GM18520 (cell line): ENCODE measurements around the gene CEP43.

ENCODE experiments used
- ATAC-seq: cut with Tn5 transposase; IDR thresholded peaks from one replicate; pipeline ENCODE4 v1.9.1; 2021; ENCODE audit not compliant: unreplicated experiment

The CEP43 gene

DNA sequence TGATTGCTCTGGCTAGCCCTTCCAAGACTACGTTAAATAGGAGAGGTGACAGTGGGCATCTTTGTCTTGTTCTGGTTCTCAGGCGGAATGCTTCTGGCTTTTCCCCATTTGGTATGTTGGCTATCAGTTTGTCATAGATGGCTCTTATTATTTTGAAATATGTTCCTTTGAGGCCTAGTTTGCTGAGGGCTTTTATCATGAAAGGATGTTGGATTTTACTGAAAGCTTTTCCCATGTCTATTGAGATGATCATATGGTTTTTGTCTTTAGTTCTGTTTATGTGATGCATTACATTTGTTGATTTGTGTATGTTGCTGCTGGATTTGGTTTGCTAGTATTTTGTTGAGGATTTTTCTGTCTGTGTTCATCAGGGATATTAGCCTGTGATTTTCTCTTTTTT is 32.9 kb upstream of the CEP43 start:
- no peak for ATAC-seq

DNA sequence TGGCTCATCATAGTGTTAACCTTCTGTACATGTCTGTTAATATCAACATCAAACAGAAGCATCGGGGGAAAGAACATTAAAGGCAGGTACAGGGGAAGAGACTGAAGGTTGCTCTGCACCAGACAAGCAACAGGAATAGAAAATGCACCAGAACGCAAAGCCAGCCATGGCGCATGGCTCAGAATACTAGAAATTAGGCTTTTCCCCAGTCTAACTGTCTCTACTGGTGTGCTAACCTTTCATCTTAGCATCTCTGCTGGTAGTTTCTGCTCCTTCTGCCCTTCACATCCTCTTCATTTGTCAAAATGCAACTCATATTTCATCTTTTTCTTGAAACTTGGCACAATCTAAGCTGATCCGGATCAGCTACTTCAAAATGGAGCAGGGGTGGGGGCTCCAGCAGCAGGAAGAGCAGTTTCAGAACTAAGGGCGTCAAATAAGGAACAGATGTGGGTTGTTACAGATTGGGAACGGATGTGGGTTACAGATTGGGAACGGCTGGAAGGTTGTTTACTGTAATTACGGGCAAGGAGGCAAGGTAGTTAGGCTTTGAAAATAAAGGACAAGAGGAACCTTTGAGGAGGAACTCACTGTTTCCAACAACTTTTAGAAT is 29.7 kb upstream of the CEP43 start:
- ATAC-seq, result no peak

DNA sequence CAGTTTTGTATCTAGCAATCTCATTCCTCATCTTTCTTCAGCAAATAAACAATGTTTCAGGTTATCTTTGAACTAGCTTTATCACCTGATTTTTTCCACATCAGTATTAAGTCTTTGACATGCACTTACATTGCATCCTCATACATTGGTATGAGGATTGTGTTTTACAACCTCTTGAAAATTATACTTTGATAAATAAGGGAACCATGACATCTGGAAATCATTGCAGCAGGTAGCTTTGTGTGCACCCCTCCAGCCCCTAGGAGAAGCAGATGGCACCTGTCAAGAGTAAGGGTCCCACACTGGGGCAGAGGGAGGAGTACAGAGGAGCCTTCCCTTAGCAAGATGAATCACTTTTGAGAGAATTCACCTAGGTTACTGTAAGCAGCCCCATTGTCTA is 29.1 kb upstream of the CEP43 start:
- ATAC-seq, result no peak

DNA sequence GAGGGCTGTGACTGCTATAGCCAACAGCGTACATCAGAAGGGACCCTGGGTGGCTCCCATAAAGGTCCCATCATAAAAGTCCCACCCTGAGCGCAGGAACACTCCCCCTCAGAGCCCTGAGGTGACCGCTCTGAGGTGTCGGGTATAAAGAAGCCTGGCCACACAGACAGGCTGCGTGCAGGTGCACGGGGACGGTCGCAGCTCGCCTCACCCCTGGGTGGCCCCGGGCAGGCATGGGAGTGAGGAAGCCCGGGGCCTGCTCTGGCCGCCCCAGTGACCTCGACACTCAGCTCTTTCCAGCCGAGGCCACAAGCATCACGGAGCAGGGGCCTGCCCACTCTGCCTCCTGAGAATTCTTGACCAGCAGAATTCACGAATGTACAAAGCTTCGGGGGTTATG is 28.4 kb upstream of the CEP43 start:
- ATAC-seq, result no peak

DNA sequence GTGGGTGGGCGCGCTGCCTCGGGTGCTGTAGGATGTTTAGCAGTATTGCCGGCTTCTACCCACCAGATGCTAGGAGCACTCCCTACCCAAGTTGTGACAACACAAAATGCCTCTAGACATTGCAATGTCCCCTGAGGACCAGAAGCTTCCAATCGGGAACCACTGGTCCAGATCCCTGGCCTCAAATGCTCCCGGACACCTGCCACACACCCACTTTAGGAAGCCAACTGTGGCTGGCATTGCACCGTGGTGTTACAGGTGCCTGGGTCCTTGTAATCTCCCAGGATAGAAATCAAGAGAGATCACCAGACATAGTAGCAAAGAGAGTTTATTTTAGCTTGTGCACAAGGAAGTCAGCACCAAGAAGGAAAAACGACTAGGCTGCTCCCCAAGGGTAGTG is 27.9 kb upstream of the CEP43 start:
- ATAC-seq, result no peak

DNA sequence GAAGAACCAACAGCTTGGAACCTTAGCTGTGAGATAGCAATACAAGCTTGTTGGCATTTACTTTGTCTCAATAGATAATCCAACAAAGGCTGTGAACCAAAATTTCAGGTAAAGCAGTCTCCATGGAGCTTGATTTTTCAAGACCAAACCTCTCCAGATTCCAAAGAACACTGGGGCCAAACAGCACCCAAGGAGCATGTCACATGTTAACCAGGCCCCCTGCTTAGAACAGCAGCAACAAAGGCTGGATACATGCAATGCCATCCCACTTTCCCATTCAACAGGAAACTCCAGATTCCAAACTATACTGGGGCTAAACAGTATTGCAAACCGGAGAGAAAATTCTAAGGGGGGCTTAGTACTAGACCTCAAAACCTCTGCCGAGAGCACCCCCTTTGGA is 27.1 kb upstream of the CEP43 start:
- ATAC-seq, result no peak

DNA sequence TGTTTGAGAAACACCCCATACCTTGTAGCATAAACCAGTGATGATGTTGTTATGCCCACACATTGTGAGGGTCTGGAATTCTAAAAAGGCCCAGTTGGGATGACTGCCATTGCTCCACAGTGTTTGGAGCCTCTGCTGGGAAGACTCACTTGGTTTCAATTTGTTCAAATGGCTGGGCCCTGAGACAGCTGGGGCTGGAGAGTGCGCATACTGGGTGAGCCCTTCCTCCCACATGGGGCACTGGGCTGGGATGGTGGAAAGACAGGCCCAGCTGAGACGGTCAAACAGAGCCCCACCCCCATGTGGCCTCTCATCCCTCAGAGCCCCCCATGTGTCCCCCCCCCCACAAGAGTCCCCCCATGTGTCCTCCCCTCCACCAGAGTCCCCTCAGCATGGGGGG is 22.6 kb upstream of the CEP43 start:
- ATAC-seq, result no peak

DNA sequence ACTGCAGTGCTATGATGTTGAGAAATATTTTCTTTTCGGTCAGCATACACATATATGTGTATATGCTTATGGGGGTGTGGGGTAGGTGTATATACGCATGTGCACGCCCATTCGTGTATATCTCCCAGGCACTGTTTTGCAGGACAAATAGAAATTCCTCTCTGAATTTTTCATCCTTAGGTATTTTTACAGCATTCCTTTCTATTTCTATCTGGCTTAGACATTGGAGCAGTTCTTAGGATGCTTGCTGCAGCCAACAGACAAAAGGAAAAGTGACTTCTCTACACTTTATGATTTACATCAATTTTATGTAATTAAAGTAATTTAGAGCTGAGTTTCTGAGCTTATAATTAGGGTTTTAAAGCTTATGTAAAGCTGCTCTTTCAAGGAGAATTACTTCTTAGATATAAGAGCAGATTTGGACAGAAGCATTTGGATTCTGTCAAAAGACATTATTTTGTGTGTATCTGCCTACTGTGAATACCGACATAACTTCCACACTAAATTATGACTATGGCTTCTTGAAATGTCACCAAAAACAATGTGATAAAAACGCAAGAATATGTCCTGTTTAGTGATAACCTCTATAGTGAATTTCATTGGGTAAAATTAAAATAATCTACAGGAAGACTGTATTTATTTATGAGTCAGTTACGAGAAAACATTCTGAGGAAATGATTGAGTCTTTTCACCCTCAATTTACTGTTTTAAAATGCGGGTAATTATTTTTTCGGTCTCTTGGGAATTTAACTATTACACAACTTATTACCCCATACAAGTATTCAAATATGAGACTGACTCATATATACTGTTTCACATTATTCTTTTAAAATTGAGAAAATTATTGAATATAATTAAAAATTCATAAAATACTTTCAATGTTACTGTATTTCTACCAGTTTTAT is 21.3 kb upstream of the CEP43 start:
- ATAC-seq, result no peak

DNA sequence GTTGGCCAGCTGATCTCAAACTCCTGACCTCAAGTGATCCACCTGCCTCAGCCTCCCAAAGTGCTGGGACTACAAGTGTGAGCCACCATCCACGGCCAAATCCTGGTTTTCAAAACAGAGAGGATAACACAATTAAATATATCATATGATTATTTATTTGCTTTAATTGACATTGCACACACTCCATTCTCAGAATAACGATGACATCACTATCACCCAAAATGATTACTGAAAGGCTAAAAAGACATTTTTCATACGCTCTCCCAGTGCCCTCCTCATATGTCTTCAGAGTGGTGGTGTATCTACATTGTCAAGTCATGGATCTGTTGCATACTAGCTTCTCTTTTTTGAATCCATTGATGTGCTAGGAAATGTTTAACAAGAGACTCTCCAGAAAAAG is 18.5 kb upstream of the CEP43 start:
- ATAC-seq, result no peak

DNA sequence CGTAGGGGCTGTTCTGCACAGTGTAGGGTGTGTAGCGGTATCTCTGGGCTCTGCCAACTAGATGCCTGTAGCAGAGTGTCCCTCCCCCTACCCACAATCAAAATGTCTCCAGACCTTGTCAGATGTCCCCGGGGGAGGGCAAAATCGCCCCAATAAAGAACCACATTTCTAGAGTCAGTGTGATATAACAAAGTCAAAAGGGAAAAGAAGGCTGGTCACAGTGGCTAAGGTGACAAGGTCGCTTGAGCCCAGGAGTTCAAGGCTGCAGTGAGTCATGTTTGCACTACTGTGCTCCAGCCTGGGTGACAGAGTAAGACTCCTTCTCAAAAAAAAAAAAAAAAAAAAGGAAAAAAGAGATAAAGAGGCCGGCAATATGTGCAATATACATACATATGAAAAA is 11.7 kb upstream of the CEP43 start:
- ATAC-seq, result no peak

DNA sequence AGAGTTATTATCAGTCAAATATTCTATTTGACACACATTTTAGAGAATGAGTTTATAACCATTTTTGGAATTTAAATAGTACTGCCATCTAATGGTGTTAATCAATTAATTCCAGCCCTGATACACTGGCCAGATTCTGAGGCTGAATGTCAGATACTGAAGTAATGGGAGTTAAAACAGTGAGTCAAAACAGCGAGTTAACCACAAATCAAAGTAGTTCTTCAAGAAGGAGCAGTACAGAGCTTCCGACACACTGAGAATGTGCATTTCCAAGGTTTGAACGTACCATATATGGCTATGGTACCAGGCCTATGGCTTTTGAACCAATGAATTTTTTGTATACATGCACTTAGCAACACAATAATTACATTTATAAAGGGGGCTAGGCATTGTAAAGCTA is 11.3 kb upstream of the CEP43 start:
- no peak for ATAC-seq

DNA sequence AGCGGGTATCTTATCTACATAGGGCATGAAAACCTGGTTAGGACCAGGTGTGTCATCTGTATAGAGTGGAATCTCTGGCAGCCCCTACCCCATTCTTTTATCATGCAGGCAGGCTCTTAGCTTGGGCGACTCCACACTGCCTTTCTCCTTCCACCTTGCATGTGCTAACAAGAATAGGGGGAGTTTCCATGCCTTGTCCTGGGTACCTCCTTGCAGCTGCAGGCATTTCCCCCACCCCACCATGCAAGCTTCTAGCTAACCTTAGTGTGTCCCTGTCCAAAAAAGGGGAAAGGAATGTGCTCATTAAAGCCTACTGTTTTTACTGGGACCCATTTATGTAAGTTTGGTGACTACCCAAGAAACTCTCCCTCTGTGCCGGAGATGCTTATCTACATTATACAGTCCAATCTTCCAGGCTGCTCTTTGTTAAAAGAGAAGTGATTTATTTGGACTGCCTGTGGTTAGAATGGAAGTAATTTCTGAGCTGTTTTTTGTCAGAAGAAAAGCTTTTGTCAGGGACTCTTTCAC is 10.5 kb upstream of the CEP43 start:
- no peak for ATAC-seq

DNA sequence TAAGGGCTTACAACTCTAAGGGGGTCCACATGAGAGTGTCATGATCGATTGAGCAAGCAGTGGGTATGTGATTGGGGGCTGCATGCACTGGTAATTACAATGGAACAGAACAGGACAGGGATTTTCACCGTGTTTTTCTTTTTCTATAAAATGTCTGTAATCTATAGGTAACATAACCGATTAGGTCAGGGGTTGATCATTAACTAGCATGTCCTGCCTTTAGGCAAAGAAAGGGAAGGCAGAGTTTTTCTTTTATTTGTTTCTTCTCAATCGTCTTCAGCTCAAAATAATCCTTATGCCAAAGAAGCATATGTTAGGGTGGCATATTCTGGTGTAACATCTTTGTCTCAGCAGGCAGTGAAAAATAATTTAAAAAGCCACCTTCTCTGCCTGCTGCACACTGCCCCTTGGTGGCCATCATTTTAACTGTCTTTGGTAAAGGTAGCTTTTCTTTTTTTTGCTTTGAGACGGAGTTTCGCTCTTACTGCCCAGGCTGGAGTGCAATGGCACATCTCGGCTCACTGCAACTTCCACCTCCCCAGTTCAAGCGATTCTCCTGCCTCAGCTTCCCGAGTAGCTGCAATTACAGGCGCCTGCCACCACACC is 9.7 kb upstream of the CEP43 start:
- ATAC-seq, result peak; percentile 70

DNA sequence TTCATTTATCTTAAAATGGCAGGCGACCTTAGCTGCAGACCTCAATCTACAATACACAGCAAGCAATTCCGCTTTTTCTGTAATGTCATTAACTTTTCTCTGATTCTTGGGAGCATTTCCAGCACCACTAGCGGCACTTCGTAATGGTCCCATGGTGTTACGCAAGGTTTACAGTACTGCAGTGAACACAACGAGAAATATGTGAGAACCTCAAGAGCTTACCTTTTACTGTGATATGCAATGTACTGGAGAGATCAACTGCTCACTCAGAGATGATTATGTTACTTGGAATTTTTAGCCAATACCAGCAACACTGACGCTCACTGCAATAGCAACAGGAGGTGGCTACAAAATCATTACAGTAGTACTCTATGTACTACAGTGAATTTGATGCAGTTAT is 2.8 kb upstream of the CEP43 start:
- no peak for ATAC-seq

DNA sequence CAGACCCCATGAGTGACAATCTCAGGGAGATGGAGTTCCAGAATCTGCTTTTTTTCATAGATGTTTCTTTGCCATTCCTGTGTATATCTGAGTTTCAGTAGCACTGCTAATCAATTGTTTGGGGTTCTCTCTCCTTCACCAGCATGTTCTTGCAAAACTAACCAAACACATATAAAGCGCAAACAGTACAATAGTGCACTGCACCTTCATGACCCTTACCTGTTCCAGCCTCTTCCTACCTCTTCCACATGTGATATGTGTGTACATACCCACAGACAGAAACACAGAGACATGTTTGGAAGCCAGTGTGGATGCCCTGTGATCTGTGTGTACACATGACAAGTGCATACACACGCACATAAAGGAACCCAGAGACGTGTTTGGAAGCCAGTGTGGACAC is 1.8 kb upstream of the CEP43 start:
- ATAC-seq, result no peak

DNA sequence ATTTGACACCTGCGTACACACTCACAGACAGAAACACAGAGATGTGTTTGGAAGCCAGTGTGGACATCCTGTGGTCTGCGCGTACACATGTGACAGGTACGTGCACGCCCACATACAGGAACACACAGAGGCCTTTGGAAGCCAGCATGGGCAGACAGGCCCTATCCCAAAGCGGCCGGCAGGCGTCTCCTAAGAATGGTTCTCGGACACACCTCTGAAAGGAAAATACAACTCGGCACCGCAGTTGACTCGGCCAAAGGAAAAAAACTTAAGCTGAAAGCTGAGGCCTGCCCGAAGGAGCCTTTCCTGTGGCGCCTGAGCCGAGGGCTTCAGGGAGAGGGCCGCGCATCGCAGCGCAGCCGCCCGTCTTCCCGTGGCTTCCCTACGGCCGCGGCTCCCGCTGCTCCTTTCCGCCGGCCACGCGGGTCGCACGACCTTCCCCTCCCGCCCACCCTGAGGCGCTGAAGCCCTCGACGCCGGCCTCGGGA is 1.4 kb upstream of the CEP43 start:
- peak; percentile 16 for ATAC-seq

DNA sequence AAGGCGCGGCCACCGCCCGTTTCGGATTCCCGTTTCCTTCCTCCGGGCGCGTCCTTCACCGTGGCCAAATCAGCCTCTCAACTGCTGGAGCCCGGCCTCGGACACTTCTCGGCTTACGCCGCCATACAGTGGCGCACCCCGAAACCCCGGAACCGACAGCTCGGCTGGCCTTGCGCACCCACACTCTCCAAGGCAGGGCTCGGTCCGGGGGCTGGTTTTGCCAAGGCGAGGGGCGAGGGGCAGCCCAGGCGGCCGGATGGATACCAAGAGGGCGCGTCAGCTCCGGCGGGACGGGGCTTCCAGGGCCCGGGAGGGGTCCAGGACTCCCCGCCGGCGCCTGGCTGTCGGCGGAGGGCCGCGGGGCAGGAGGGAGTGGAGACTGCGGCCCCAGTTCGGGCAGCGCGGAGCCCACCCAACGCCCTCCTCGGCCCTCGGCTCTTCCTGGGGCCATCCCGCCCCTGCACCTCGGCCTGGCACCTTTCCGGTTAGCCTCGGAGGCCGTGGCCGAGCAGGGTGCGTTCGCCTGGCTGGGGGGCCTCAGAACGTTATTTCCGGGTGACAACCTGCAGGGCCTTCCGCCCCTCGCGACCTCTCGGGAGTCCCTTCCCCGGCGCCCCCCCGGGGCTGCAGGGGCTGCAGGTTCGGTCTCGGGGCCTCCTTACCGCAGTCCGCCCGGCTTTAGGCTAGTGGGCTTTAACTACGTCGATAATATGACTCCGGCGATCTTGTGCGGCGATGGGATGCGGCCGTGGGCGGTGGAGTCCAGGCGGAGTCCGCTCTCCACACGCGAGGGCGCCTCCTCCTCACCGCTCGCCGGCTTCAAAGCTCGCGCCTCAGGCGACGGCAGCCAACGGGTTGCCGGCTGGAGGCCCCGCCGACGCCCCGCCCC is 697 bp upstream of the CEP43 start:
- no peak for ATAC-seq

DNA sequence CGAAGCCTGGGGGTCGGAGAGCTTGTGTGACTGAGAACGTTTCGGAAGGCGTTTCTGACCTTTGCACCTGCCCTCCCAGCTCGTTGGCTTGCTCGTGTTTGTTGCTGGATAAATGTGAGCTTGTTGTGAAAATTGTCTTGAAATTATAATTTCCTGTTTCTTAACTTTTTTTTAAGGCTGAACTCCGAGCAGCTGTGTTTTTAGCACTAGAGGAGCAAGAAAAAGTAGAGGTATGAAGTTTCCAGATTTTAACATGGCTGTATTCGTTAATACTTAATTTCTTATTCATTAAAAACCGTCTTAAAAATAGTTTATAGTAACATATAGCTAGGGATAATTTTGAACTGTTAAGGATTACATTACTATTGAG is 672 bp downstream of the CEP43 start:
- ATAC-seq, result no peak

DNA sequence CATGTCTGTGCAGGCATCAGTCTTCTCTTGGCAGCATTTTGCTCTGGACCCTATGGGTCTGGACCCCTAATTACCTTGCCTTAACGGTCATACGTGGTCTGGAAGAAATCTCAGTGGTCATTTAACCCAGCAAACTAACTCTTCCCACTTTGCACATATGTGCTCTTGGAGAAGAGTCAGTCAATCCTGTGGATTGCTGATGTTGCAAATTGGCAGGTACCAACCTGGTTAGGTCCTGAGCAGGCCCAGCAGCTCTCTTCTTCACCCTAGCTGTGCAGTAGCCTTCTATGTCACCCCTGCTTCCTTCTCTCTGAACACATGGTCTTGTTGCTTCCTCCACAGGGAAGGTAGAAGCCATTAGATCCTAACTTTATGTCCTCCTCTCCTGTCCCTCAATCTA is 1.6 kb downstream of the CEP43 start:
- ATAC-seq, result no peak

DNA sequence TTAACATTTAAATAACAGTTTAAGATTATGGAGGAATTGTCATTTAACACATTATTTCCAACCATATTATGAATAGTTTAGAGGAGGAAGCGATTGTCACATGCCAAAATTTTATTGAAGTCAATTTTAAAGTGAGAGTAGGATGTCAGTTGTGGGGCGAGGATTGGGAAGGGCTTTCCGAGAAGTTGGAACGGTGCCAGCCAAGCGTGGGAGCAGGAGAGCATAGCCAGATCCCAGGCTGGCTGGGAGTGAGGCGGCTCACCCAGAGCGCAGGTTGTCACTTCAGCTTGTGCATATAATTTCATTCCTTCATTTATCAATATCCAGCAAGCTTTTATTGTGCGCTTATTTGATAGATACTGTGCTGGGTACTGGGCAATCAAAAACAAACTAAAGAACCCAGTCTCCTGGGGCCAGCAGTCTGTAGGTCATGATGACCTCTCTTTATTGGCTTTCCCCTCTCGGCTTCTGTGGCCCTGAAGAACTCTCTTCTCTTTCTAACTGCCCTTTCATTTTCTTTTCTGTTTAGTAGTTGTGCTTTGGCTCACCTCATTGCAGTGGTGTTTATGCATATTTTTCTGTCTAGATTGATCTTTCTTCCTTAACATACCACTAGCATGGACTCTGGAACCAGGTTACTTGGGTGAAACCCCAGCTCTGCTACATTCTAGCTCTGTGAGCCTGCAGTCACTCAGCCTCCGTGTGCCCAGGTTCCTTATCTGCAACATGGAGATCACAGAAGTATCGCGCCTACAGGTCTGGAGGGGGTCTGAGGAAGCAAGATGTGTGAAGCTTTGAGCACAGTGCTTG is 6.4 kb downstream of the CEP43 start:
- no peak for ATAC-seq
